Testis (tissue), 2 donors: Measurements from ENCODE around the gene TOGARAM1.

Experiments used
- POLR2A ChIP-seq: fragments of 450-650 bp; IDR thresholded peaks from one replicate; pipeline ENCODE4 v1.6.1; 2017; ENCODE audit warnings: antibody characterized with exemption, mild to moderate bottlenecking, moderate library complexity
- TF ChIP-seq, protein P1 (sequence below), 3 experiments: fragments of 450-650 bp in 2 of 3; fragments of 200-600 bp in 1 of 3; sonication (generic) in 1 of 3; IDR thresholded peaks; one replicate each; pipeline ENCODE4 v1.5.1; 2016 to 2019; ENCODE audit warnings: antibody characterized with exemption in 3 of 3, mild to moderate bottlenecking in 2 of 3, moderate library complexity in 1 of 3

- TF ChIP-seq POLR2A, result no peak
- TF ChIP-seq, protein P1, sequence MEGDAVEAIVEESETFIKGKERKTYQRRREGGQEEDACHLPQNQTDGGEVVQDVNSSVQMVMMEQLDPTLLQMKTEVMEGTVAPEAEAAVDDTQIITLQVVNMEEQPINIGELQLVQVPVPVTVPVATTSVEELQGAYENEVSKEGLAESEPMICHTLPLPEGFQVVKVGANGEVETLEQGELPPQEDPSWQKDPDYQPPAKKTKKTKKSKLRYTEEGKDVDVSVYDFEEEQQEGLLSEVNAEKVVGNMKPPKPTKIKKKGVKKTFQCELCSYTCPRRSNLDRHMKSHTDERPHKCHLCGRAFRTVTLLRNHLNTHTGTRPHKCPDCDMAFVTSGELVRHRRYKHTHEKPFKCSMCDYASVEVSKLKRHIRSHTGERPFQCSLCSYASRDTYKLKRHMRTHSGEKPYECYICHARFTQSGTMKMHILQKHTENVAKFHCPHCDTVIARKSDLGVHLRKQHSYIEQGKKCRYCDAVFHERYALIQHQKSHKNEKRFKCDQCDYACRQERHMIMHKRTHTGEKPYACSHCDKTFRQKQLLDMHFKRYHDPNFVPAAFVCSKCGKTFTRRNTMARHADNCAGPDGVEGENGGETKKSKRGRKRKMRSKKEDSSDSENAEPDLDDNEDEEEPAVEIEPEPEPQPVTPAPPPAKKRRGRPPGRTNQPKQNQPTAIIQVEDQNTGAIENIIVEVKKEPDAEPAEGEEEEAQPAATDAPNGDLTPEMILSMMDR (IDR thresholded peaks at IDR 0.05), result no peak
These were observed 132.3 kb downstream of the TOGARAM1 start for GRCh38 chr14:45094275-45094674.
